Parathyroid adenoma (tissue), 2 donors: ENCODE results near the gene SPATA33.
A peak's percentile ranks its signal among the peaks of the same experiment; 100 is the strongest.
"Not testable (repeated sequence)": the region's sequence is repeated elsewhere in the genome, so short reads cannot be mapped to it uniquely, and the experiment has no call there.

Experiments
- H2AFZ ChIP-seq: fragments of 300-600 bp; sonication (generic); one replicate; pipeline ENCODE4 v1.7.0; 2017; ENCODE audit warnings: antibody characterized with exemption, mild to moderate bottlenecking
- H3K27ac ChIP-seq: fragments of 300-600 bp; sonication (generic); one replicate; pipeline ENCODE4 v1.7.0; 2017
- H3K27me3 ChIP-seq: fragments of 300-600 bp; sonication (generic); one replicate; pipeline ENCODE4 v1.7.0; 2017; ENCODE audit warnings: low read length; ENCODE audit not compliant: control insufficient read depth, insufficient read depth
- H3K36me3 ChIP-seq: fragments of 300-600 bp; sonication (generic); one replicate; pipeline ENCODE4 v1.7.0; 2017; ENCODE audit warnings: low read length; ENCODE audit not compliant: control insufficient read depth, insufficient read depth
- H3K4me1 ChIP-seq: fragments of 300-600 bp; sonication (generic); one replicate; pipeline ENCODE4 v1.7.0; 2017; ENCODE audit warnings: control low read depth
- H3K4me2 ChIP-seq: fragments of 300-600 bp; sonication (generic); one replicate; pipeline ENCODE4 v1.7.0; 2017; ENCODE audit warnings: low read length
- H3K4me3 ChIP-seq: fragments of 300-600 bp; sonication (generic); one replicate; pipeline ENCODE4 v1.7.0; 2017; ENCODE audit warnings: low read depth, low read length
- H3K79me2 ChIP-seq: fragments of 300-600 bp; sonication (generic); one replicate; pipeline ENCODE4 v1.7.0; 2017; ENCODE audit warnings: control low read depth
- H3K9ac ChIP-seq: fragments of 300-600 bp; sonication (generic); one replicate; pipeline ENCODE4 v1.7.0; 2017; ENCODE audit warnings: mild to moderate bottlenecking
- H3K9me3 ChIP-seq: fragments of 300-600 bp; sonication (generic); one replicate; pipeline ENCODE4 v1.7.0; 2017; ENCODE audit warnings: low read length; ENCODE audit not compliant: control insufficient read depth
- CTCF ChIP-seq: fragments of 300-600 bp; sonication (generic); IDR thresholded peaks from one replicate; pipeline ENCODE4 v1.7.0; 2017; ENCODE audit warnings: antibody characterized with exemption, mild to moderate bottlenecking
- donor health status: primary hyperparathyroidism.

SPATA33 gene

DNA sequence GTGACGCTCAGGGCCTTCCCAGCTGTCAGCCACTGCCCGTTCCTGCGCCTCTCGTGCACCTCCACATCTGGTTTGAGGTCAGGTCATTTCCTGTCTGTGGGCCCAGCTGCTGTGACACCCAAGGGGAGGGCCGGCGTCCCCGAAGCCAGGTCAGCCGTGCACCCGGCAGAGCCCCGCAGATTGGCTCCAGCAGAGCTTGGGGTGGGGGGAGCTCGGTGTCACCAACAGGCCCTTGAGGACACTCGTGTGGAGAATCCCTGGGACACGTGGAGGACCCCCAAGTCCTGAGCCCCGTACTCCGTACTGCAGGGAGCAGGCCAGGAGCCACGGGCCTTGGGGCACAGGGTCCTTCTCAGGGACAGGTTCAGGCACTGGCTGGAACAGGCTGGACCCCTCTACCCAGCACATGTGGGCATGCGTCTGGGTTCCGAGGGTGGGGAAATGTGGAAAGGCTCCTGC is 39.1 kb downstream of the SPATA33 start:
- Histone ChIP-seq H3K9me3 (no peaks in the 10 kb centered on the region), H2AFZ (no peak overlapping the region), H3K4me2 (no peak overlapping the region), H3K4me3 (no peak overlapping the region), H3K9ac (no peak overlapping the region), H3K27me3 (no peaks in the 10 kb centered on the region), H3K36me3 (no peaks in the 10 kb centered on the region), H3K79me2 (no peaks in the 10 kb centered on the region), H3K4me1 (peaks cover 5% of the 10 kb centered on the region), H3K27ac (no peak overlapping the region)
- no peak for TF ChIP-seq CTCF

DNA sequence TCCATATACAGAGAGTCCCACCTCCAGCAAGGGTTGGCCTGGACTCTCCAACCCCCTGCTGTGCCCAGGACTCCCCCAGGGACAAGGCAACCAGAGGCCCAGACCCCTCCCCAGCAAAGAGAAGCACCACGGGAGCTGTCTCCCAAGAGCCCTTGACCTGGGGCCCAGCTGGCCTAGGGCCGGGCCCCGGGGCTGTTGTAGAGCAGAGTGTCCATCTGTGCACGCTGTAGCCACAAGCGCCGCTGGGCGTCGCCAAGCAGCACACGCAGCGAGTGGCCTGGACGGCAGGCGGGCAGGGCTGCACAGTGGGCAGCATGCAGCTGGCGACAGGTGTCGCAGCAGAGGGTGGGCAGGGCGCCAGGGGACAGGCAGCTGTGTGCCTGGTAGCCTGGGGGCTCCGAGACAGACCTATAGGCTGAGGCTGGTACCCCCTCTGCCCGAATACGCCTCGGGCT is 39.6 kb downstream of the SPATA33 start:
- H3K4me3 ChIP-seq: no peak overlapping the region
- H3K4me2 ChIP-seq: no peak overlapping the region
- H3K27me3 ChIP-seq: no peaks in the 10 kb centered on the region
- no peak overlapping the region for H3K27ac ChIP-seq
- peaks cover 5% of the 10 kb centered on the region for H3K4me1 ChIP-seq
- no peaks in the 10 kb centered on the region for H3K79me2 ChIP-seq
- no peaks in the 10 kb centered on the region for H3K9me3 ChIP-seq
- TF ChIP-seq CTCF: no peak
- H3K36me3 ChIP-seq: no peaks in the 10 kb centered on the region
- H2AFZ ChIP-seq: no peak overlapping the region
- no peak overlapping the region for H3K9ac ChIP-seq

GRCh38 chr16:89697616-89698331 is 40.1 kb downstream of the SPATA33 start:
- Histone ChIP-seq H3K27me3 (no peaks in the 10 kb centered on the region), H3K79me2 (no peaks in the 10 kb centered on the region), H3K27ac (no peak overlapping the region), H3K9me3 (no peaks in the 10 kb centered on the region), H3K4me2 (no peak overlapping the region), H3K9ac (no peak overlapping the region), H3K4me1 (peaks cover 5% of the 10 kb centered on the region), H3K36me3 (no peaks in the 10 kb centered on the region), H2AFZ (no peak overlapping the region), H3K4me3 (no peak overlapping the region)
- no peak for TF ChIP-seq CTCF

DNA sequence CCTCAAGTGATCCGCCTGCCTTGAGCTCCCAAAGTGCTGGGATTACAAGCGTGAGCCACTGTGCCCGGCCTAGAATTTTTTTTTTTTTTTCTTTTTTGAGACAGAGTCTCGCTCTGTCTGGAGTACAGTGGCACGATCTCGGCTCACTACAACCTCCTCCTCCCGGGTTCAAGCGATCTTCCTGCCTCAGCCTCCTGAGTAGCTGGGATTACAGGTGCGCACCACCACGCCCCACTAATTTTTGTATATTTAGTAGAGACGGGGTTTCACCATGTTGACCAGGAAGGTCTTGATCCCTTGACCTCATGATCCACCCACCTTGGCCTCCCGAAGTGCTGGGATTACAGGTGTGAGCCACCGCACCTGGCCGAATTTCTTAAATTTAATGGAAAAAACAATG is 41.1 kb downstream of the SPATA33 start:
- not testable (repeated sequence) for H3K27ac ChIP-seq, H3K4me2 ChIP-seq, H3K79me2 ChIP-seq, H3K4me3 ChIP-seq, H3K36me3 ChIP-seq, H3K27me3 ChIP-seq, H2AFZ ChIP-seq, H3K9ac ChIP-seq, H3K9me3 ChIP-seq, H3K4me1 ChIP-seq

GRCh38 chr16:89699629-89700099 is 42.0 kb downstream of the SPATA33 start:
- H3K9ac ChIP-seq, H3K79me2 ChIP-seq, H3K36me3 ChIP-seq, H3K4me1 ChIP-seq, H2AFZ ChIP-seq, H3K27me3 ChIP-seq, H3K9me3 ChIP-seq: not testable (repeated sequence)
- H3K4me3 ChIP-seq: peak overlapping the region; percentile 83
- peak overlapping the region; percentile 90 for H3K27ac ChIP-seq
- peak overlapping the region; percentile 97 for H3K4me2 ChIP-seq
